Karpas-422 (cell line): Measurements from ENCODE around the gene ELF2. TPM values are rescaled to one million over a fixed set of nuclear protein-coding genes. Genes with fewer than 3 reads are reported as not detected.
A peak's percentile ranks its signal among the peaks of the same experiment; 100 is the strongest.
"Not testable (repeated sequence)": the region's sequence is repeated elsewhere in the genome, so short reads cannot be mapped to it uniquely, and the experiment has no call there.

ENCODE experiments used
- DNase-seq: peaks from one replicate; pipeline ENCODE4 v3.0.0-alpha.2; 2015
- H2AFZ ChIP-seq: fragments of 200-600 bp; sonication (generic); 2 replicates; pipeline ENCODE4 v1.6.1; 2014; ENCODE audit warnings: antibody characterized with exemption, low read length, mixed read lengths
- H3K27ac ChIP-seq: fragments of 200-600 bp; sonication (generic); 2 replicates; pipeline ENCODE4 v1.5.1; 2014; ENCODE audit warnings: mild to moderate bottlenecking, low read length, moderate library complexity
- H3K27me3 ChIP-seq: fragments of 200-600 bp; sonication (generic); 2 replicates; pipeline ENCODE4 v1.6.1; 2014; ENCODE audit warnings: low read length, mixed read lengths
- H3K36me3 ChIP-seq: fragments of 200-600 bp; sonication (generic); 2 replicates; pipeline ENCODE4 v1.6.1; 2014; ENCODE audit warnings: low read length, mixed read lengths; ENCODE audit not compliant: insufficient read depth
- H3K4me1 ChIP-seq: fragments of 200-600 bp; sonication (generic); 2 replicates; pipeline ENCODE4 v1.6.1; 2014; ENCODE audit warnings: mild to moderate bottlenecking, low read length, mixed read lengths
- H3K4me2 ChIP-seq: fragments of 200-600 bp; sonication (generic); 2 replicates; pipeline ENCODE4 v1.6.1; 2014; ENCODE audit warnings: low read length, low read depth, mild to moderate bottlenecking; ENCODE audit not compliant: poor library complexity, severe bottlenecking
- H3K4me3 ChIP-seq: fragments of 200-600 bp; sonication (generic); 2 replicates; pipeline ENCODE4 v1.5.1; 2014; ENCODE audit warnings: mild to moderate bottlenecking, antibody characterized with exemption, low read length, mixed read lengths
- H3K79me2 ChIP-seq: fragments of 200-600 bp; sonication (generic); 2 replicates; pipeline ENCODE4 v1.6.1; 2014; ENCODE audit warnings: mild to moderate bottlenecking, low read length, mixed read lengths
- H3K9ac ChIP-seq: fragments of 200-600 bp; sonication (generic); 2 replicates; pipeline ENCODE4 v1.6.0; 2014; ENCODE audit warnings: low read length
- H3K9me2 ChIP-seq: fragments of 200-600 bp; sonication (generic), shearing (Covaris generic); replicated peaks from 2 replicates; pipeline ENCODE4 v1.6.0; 2014; ENCODE audit warnings: mild to moderate bottlenecking, low read length, moderate library complexity; ENCODE audit not compliant: insufficient read depth
- H3K9me3 ChIP-seq: fragments of 300-700, 200-600 bp; sonication (generic); 2 replicates; pipeline ENCODE4 v1.6.1; 2014; ENCODE audit warnings: low read length, mixed read lengths
- H4K20me1 ChIP-seq: fragments of 200-600 bp; sonication (generic); 2 replicates; pipeline ENCODE4 v1.6.1; 2014; ENCODE audit warnings: mild to moderate bottlenecking, antibody characterized with exemption, low read length, low read depth; ENCODE audit not compliant: insufficient read depth
- total RNA-seq: library from RNA; depleted of rRNA; stranded (reverse); fragments of >200 nt; shearing (Covaris generic); gene quantifications from 2 replicates; pipeline ENCODE4 v1.2.3, GENCODE V29; 2014; ENCODE audit warnings: low replicate concordance

ELF2 gene
- total RNA-seq, 1 experiment from 2014 or later: 33.1 TPM

DNA sequence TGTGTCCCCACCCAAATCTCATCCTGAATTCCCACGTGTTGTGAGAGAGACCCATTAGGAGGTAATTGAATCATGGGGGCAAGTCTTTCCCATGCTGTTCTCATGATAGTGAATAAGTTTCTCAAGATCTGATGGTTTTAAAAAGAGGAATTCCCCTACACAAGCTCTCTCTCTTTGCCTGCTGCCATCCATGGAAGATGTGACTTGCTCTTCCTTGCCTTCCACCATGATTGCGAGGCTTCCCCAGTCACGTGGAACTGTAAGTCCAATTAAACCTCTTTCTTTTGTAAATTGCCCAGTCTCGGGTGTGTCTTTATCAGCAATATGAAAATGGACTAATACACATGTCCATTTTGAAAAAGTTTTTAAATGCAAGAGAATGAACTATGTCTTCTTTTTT is 20.2 kb upstream of the ELF2 start:
- not testable (repeated sequence) for H2AFZ ChIP-seq, DNase-seq, H3K4me1 ChIP-seq, H4K20me1 ChIP-seq, H3K9me2 ChIP-seq, H3K9me3 ChIP-seq, H3K27ac ChIP-seq, H3K4me3 ChIP-seq, H3K9ac ChIP-seq, H3K79me2 ChIP-seq, H3K36me3 ChIP-seq, H3K27me3 ChIP-seq, H3K4me2 ChIP-seq

GRCh38 chr4:139196462-139196861 is 19.4 kb upstream of the ELF2 start:
- no peaks in the 10 kb centered on the region for H3K9me2 ChIP-seq
- no peak overlapping the region for H3K4me3 ChIP-seq
- no peak overlapping the region for H3K9ac ChIP-seq
- H3K4me1 ChIP-seq: no peaks in the 10 kb centered on the region
- H3K27me3 ChIP-seq: no peaks in the 10 kb centered on the region
- H3K36me3 ChIP-seq: no peaks in the 10 kb centered on the region
- no peak overlapping the region for H3K4me2 ChIP-seq
- no peak overlapping the region for H3K27ac ChIP-seq
- no peak overlapping the region for H2AFZ ChIP-seq
- H3K79me2 ChIP-seq: no peaks in the 10 kb centered on the region
- H3K9me3 ChIP-seq: no peaks in the 10 kb centered on the region
- no peaks in the 10 kb centered on the region for H4K20me1 ChIP-seq
- no peak for DNase-seq

DNA sequence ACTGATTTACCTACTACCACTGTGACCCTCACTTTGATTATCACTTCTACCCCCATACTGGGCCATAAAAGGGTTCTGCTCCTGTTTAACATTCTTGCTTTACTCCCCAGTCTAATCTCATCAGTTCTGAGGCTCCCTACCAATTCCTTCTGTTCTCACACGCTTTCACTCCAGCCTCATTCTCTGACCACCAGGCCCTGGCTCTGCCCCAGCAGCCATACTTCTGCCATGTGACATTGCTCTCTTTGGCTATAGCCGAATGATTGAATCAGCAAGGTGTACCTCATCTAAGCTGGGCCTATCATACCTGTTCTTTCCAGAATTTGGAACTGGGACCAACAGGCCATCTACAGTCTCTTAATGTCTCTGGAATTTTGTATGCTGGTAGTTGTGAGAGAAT is 14.4 kb upstream of the ELF2 start:
- Histone ChIP-seq H3K9ac (no peak overlapping the region), H3K4me2 (no peak overlapping the region), H2AFZ (no peak overlapping the region), H3K27me3 (no peaks in the 10 kb centered on the region), H3K4me1 (no peaks in the 10 kb centered on the region), H3K9me3 (no peaks in the 10 kb centered on the region), H3K9me2 (no peaks in the 10 kb centered on the region), H3K27ac (no peak overlapping the region), H3K79me2 (no peaks in the 10 kb centered on the region), H4K20me1 (no peaks in the 10 kb centered on the region), H3K4me3 (no peak overlapping the region), H3K36me3 (no peaks in the 10 kb centered on the region)
- no peak for DNase-seq

DNA sequence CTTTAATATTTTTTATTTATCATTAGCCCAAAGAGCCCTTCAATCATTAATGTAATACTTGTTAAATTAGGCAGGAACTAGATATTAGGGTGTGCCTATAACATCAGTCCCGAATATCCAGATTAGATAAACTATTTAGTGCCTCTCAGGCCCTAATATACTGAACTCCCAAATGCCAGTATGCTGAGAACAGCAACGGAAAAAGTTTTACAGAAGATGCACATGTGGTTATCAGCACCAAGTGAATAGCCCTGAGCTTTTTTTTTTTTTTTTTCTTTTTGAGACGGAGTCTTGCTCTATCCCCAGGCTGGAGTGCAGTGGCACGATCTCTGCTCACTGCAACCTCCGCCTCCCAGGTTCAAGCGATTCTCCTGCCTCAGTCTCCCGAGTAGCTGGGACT is 13.0 kb upstream of the ELF2 start:
- H3K36me3 ChIP-seq: no peaks in the 10 kb centered on the region
- H3K9me2 ChIP-seq: no peaks in the 10 kb centered on the region
- H3K4me3 ChIP-seq: no peak overlapping the region
- no peaks in the 10 kb centered on the region for H4K20me1 ChIP-seq
- no peak overlapping the region for H3K27ac ChIP-seq
- no peaks in the 10 kb centered on the region for H3K9me3 ChIP-seq
- no peak for DNase-seq
- no peaks in the 10 kb centered on the region for H3K4me1 ChIP-seq
- no peak overlapping the region for H2AFZ ChIP-seq
- H3K4me2 ChIP-seq: no peak overlapping the region
- H3K9ac ChIP-seq: no peak overlapping the region
- no peaks in the 10 kb centered on the region for H3K79me2 ChIP-seq
- no peaks in the 10 kb centered on the region for H3K27me3 ChIP-seq

GRCh38 chr4:139189417-139189749 is 12.4 kb upstream of the ELF2 start:
- H3K9me2 ChIP-seq: no peaks in the 10 kb centered on the region
- H4K20me1 ChIP-seq: no peaks in the 10 kb centered on the region
- DNase-seq: no peak
- no peaks in the 10 kb centered on the region for H3K4me1 ChIP-seq
- no peak overlapping the region for H3K9ac ChIP-seq
- H3K79me2 ChIP-seq: no peaks in the 10 kb centered on the region
- H2AFZ ChIP-seq: no peak overlapping the region
- H3K4me3 ChIP-seq: no peak overlapping the region
- no peaks in the 10 kb centered on the region for H3K27me3 ChIP-seq
- no peak overlapping the region for H3K27ac ChIP-seq
- H3K4me2 ChIP-seq: no peak overlapping the region
- no peaks in the 10 kb centered on the region for H3K9me3 ChIP-seq
- H3K36me3 ChIP-seq: no peaks in the 10 kb centered on the region

DNA sequence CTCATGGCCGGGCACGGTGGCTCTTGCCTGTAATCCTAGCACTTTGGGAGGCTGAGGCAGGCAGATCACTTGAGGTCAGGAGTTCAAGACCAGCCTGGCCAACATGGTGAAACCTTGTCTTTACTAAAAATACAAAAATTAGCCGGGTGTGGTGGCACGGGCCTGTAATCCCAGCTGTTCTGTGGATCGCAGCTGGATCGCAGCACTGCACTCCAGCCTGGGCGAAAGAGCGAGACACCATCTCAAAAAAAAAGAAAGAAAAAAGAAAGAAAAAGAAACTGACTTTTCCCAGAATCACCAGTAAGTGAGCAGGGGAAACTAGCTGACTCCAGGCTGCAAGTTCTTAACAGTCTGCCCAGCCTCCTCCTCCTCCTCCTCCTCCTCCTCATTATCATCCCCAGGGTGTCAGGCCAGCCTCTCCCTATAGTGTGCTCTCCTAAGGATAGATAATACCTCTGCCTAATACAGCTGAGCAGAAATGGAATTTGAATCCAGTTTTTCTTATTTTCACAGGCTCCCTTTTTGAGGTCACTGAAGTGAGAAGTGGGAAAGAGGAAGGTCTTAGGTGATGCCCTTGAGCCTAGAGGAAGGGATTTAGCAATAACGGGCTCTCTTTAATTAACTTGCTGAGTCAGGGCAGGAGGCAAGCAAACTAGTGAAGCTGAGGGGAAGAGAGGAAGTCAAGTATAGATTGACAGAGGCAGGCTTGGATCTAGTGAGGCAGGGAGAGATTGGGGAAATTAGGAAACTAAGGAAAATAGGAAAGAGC is 11.8 kb upstream of the ELF2 start:
- Histone ChIP-seq H3K79me2 (no peaks in the 10 kb centered on the region), H3K36me3 (no peaks in the 10 kb centered on the region), H3K9me3 (no peaks in the 10 kb centered on the region), H3K27ac (no peak overlapping the region), H3K9ac (no peak overlapping the region), H3K4me1 (no peaks in the 10 kb centered on the region), H3K27me3 (no peaks in the 10 kb centered on the region), H4K20me1 (no peaks in the 10 kb centered on the region), H3K9me2 (no peaks in the 10 kb centered on the region), H3K4me3 (no peak overlapping the region), H2AFZ (no peak overlapping the region), H3K4me2 (no peak overlapping the region)
- no peak for DNase-seq

GRCh38 chr4:139184129-139184528 is 7.1 kb upstream of the ELF2 start:
- H3K79me2 ChIP-seq: no peaks in the 10 kb centered on the region
- no peaks in the 10 kb centered on the region for H3K9me2 ChIP-seq
- H3K4me2 ChIP-seq: no peak overlapping the region
- no peaks in the 10 kb centered on the region for H3K27me3 ChIP-seq
- no peak overlapping the region for H3K9ac ChIP-seq
- no peaks in the 10 kb centered on the region for H3K9me3 ChIP-seq
- H3K4me3 ChIP-seq: no peak overlapping the region
- H3K4me1 ChIP-seq: no peaks in the 10 kb centered on the region
- no peaks in the 10 kb centered on the region for H3K36me3 ChIP-seq
- DNase-seq: peak; percentile 48
- H3K27ac ChIP-seq: no peak overlapping the region
- H2AFZ ChIP-seq: no peak overlapping the region
- H4K20me1 ChIP-seq: no peaks in the 10 kb centered on the region

GRCh38 chr4:139177869-139178619 is 1.0 kb upstream of the ELF2 start:
- Histone ChIP-seq H3K9me2 (no peaks in the 10 kb centered on the region), H3K36me3 (no peaks in the 10 kb centered on the region), H3K4me1 (peaks cover 24% of the 10 kb centered on the region), H3K27ac (no peak overlapping the region), H4K20me1 (no peaks in the 10 kb centered on the region), H2AFZ (peak overlapping the region; percentile 98), H3K4me2 (peak overlapping the region; percentile 100), H3K79me2 (no peaks in the 10 kb centered on the region), H3K4me3 (peak overlapping the region; percentile 86), H3K27me3 (no peaks in the 10 kb centered on the region), H3K9me3 (no peaks in the 10 kb centered on the region), H3K9ac (peak overlapping the region; percentile 73)
- DNase-seq: peak; percentile 96
